ENCODE data around the gene NRIP3.
"Not testable (repeated sequence)": the region's sequence is repeated elsewhere in the genome, so short reads cannot be mapped to it uniquely, and the experiment has no call there.

The NRIP3 gene

DNA sequence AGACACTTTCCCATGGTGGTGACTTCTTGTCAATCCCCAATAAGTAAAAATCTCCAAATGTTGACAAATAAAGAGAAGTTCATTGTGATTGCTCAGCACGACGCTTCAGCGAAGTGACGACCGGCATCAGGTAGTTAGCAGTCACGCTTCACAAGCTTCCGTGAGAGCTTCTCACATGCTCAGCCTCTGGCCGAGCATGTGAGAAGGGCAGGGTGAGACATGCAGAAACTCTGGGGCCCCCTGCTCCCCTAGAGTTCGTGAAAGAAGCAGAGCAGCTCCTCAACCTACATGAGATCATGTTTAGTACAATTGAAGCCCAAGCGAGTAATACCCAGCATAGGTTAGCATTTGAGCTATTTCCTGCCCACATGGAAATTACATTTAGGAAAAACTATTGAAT, 66.6 kb downstream of the NRIP3 start:
- no peak for DNase-seq
- intact Hi-C loops (cut with DNase I), result no loop called here

DNA sequence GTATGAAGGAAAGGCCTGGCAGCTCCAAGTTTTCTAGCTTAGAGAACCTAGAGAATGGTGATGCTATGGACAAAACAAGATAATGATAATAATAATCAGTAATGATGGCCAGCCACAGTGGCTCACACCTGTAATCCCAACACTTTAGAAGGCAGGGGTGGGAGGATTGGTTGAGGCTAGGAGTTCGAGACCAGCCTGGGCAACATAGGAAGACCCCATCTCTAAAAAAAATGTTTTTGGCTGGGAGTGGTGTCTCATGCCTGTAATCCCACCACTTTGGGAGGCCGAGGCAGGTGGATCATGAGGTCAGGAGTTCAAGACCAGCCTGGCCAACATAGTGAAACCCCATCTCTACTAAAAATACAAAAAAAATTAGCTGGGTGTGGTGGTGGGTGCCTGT, 68.0 kb downstream of the NRIP3 start:
- DNase-seq; intact Hi-C loops (cut with DNase I): not testable (repeated sequence)

DNA sequence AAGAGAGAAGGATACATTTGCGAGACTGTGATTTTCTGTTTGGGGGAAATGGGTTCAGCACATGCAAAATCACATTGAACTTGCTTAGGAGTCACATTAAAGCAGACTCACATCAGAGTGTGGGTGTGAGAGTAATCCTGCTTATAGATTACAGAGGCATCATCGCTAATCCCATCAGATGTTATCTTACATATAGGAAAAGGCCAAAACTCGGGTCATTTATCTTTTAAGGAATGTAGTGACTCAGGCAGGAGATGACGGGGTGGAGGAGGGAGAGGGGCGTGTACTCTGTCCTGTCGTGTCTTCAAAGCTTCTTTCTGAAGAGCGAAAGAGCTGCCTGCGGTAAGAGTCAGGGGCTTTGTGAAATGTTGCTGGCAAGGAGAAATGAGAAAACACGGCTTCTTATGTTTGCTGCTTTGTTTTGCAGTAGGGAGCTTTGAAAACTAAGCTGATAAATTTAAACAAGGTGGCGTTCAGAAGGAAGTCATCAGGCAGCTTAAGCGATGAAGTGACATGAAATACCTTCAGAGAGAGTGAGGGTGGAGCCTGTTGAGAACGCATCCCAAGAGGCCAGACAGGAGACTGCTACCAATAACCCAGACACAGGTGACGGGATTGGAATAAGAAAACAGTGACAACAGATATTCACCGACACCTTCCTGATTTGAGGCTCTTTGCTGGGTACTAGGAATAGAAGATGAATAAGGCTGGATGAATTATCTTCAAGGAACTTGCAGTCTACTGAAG, 68.9 kb downstream of the NRIP3 start:
- DNase-seq, result no peak
- intact Hi-C loops (cut with DNase I), result no loop called here

DNA sequence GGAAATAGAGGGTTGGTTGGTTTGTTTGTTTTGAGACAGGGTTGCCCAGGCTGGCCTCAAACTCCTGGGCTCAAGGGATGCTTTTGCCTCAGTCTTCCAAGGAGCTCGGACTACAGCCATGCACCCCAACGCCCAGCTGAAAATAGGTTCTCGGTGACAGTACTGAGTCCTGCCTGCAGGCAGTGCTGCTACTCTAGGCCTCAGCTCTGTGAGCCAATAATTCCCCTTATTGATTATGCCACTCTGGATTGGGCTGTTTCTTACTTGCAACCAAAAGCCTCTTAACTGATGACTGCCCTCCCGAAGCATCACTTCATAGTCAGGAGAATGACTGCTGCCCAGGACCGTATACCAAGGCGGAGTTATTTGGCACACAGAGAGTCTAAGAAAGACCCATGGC, 69.9 kb downstream of the NRIP3 start:
- no peak for DNase-seq
- intact Hi-C loops (cut with DNase I), result no loop called here

DNA sequence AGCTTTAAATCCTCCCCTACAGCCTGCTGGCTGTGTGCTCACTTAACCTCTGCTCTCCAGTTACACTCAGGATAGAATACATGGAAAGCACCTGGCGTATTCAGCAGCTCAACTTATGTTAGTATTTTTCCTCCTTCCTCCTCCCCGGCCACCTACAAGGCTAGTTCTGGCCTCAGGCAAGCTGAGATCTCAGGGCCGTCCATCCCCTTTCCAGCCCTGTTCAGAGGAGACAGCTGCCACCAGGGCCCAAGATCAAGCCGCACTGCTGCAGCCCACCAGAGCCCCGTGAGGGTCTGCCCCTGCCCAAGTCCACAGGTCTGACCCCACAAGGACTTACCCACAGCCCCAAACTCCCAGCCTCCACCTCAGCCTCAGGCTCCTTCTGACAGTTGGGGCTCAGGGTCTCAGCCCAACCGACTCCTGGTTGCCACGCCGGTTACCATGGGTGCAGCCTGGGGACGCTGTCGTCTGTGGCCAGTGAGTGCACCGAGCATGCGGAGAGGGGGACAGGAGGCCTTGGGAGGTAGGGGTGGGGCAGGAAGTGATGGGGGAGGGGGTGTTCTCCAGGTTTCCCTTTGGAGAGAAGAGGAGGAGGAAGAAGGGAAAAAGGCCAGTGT, 71.1 kb downstream of the NRIP3 start, which contains the start of gene C11orf16:
Gene C11orf16 (minus strand): TSS at position 384 of the 617 bp plus-strand sequence. CDS start 639 bp downstream, outside the sequence.
- intact Hi-C loops (cut with DNase I), result no loop called here
- no peak for DNase-seq

Data from posterior cingulate gyrus (tissue), 11 donors.